ENCODE measurements around the gene OR1I1. TPM values are rescaled to one million over a fixed set of nuclear protein-coding genes. Genes with fewer than 3 reads are reported as not detected.

OR1I1 gene
- total RNA-seq, 4 donors from 2014 or later: not detected

- TF ChIP-seq, protein P1, sequence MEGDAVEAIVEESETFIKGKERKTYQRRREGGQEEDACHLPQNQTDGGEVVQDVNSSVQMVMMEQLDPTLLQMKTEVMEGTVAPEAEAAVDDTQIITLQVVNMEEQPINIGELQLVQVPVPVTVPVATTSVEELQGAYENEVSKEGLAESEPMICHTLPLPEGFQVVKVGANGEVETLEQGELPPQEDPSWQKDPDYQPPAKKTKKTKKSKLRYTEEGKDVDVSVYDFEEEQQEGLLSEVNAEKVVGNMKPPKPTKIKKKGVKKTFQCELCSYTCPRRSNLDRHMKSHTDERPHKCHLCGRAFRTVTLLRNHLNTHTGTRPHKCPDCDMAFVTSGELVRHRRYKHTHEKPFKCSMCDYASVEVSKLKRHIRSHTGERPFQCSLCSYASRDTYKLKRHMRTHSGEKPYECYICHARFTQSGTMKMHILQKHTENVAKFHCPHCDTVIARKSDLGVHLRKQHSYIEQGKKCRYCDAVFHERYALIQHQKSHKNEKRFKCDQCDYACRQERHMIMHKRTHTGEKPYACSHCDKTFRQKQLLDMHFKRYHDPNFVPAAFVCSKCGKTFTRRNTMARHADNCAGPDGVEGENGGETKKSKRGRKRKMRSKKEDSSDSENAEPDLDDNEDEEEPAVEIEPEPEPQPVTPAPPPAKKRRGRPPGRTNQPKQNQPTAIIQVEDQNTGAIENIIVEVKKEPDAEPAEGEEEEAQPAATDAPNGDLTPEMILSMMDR (IDR thresholded peaks at IDR 0.05 in 4 of 5, conservative IDR thresholded peaks at IDR 0.05 in 1 of 5): no peak
- no peak for TF ChIP-seq POLR2A (IDR thresholded peaks at IDR 0.05)
- in situ Hi-C loops (cut with MboI; ENCODE audit: low sequenced_read_pairs in 4 of 4): no loop called here
- Histone ChIP-seq H3K36me3 (no peaks in the 10 kb centered on the region), H3K9me3 (no peaks in the 10 kb centered on the region), H3K27ac (no peak overlapping the region), H3K27me3 (no peaks in the 10 kb centered on the region), H3K4me3 (no peak overlapping the region), H3K4me1 (peaks cover 13 to 15% of the 10 kb centered on the region in 2 donors)
- intact Hi-C loops (cut with DNase I; ENCODE audit: low total_unique reads): loop anchor here (5.0 to 10.0 kb wide), 3 partner anchors 563 to 1057 kb away; partner anchors contain the start of genes FAM32A and RAB8A
- no peak for ATAC-seq
- no peak for DNase-seq
Observed at GRCh38 chr19:15128162-15128770, 46.3 kb downstream of the OR1I1 start.

GRCh38 chr19:15129856-15130585 is 48.0 kb downstream of the OR1I1 start:
- Histone ChIP-seq H3K27me3 (no peaks in the 10 kb centered on the region), H3K36me3 (no peaks in the 10 kb centered on the region), H3K9me3 (no peaks in the 10 kb centered on the region), H3K27ac (no peak overlapping the region), H3K4me1 (peaks cover under 1 to 5% of the 10 kb centered on the region in 2 donors), H3K4me3 (no peak overlapping the region)
- ATAC-seq: no peak
- intact Hi-C loops (cut with DNase I; ENCODE audit: low total_unique reads) (loop anchor here (5.0 to 10.0 kb wide), 3 partner anchors 565 to 1055 kb away; partner anchors contain the start of genes FAM32A and RAB8A), in situ Hi-C loops (cut with MboI; ENCODE audit: low sequenced_read_pairs in 4 of 4) (no loop called here)
- no peak for DNase-seq
- no peak for TF ChIP-seq POLR2A (IDR thresholded peaks at IDR 0.05)
- TF ChIP-seq, protein P1 (IDR thresholded peaks at IDR 0.05 in 4 of 5, conservative IDR thresholded peaks at IDR 0.05 in 1 of 5): no peak

DNA sequence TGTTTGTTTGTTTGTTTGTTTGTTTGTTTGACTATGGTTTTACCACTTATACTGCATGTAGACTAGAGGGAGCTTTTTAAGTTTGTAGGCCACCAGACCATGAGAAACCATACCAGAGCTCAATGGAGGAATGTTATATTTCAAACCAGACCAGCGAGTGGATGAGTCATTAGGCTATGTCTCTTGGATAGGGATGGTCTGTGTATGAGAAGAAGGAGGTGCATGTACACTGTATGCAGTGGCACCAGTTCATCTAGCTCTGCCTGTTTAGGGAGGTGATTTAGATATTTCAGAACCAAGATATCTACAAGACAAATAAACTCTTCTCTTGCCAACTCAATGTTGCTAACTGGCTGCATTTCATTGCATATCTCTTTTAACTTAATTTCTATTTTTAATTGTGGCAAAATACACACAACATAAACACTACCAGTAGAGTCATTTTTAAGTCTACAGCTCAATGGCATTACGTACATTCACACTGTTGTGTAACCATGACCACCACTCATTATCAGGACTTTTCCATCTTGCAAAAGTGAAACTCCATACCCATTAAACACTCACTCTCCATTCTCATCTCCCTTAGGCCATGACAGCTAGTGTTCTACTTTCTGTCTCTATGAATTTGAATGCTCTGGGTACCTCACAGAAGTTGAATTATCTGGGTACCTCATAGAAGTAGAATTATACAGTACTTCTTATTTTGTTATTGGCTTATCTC is 54.4 kb downstream of the OR1I1 start:
- no peak for TF ChIP-seq POLR2A (IDR thresholded peaks at IDR 0.05)
- TF ChIP-seq, protein P1 (IDR thresholded peaks at IDR 0.05 in 4 of 5, conservative IDR thresholded peaks at IDR 0.05 in 1 of 5): no peak
- H3K4me1 ChIP-seq: no peaks in the 10 kb centered on the region
- intact Hi-C loops (cut with DNase I; ENCODE audit: low total_unique reads) (no loop called here), in situ Hi-C loops (cut with MboI; ENCODE audit: low sequenced_read_pairs in 4 of 4) (no loop called here)
- DNase-seq: no peak
- no peaks in the 10 kb centered on the region for H3K36me3 ChIP-seq
- H3K27me3 ChIP-seq: peaks cover 0 to 4% (median 0%) of the 10 kb centered on the region in 3 donors
- no peak overlapping the region for H3K27ac ChIP-seq
- ATAC-seq: no peak
- no peak overlapping the region for H3K4me3 ChIP-seq
- H3K9me3 ChIP-seq: no peaks in the 10 kb centered on the region

GRCh38 chr19:15137777-15138176 is 55.8 kb downstream of the OR1I1 start:
- peaks cover 0 to 4% (median 0%) of the 10 kb centered on the region in 3 donors for H3K27me3 ChIP-seq
- H3K4me3 ChIP-seq: no peak overlapping the region
- ATAC-seq (no peak), DNase-seq (no peak)
- no peaks in the 10 kb centered on the region for H3K9me3 ChIP-seq
- no peak overlapping the region for H3K27ac ChIP-seq
- intact Hi-C loops (cut with DNase I; ENCODE audit: low total_unique reads): no loop called here
- no peak for TF ChIP-seq POLR2A (IDR thresholded peaks at IDR 0.05)
- TF ChIP-seq, protein P1 (IDR thresholded peaks at IDR 0.05 in 4 of 5, conservative IDR thresholded peaks at IDR 0.05 in 1 of 5): no peak
- no peaks in the 10 kb centered on the region for H3K4me1 ChIP-seq
- no peaks in the 10 kb centered on the region for H3K36me3 ChIP-seq
- in situ Hi-C loops (cut with MboI; ENCODE audit: low sequenced_read_pairs in 4 of 4): no loop called here

All from gastrocnemius medialis (tissue), 4 donors.